T-helper 2 cell (primary cell): Measurements from ENCODE around the gene CR1L.
"Not testable (repeated sequence)": the region's sequence is repeated elsewhere in the genome, so short reads cannot be mapped to it uniquely, and the experiment has no call there.

Experiments used
- DNase-seq, 5 experiments: peaks; one replicate each; pipeline versions ENCODE4 v3.0.0 to v3.0.0-alpha.2; 2012 to 2022

The CR1L gene

DNA sequence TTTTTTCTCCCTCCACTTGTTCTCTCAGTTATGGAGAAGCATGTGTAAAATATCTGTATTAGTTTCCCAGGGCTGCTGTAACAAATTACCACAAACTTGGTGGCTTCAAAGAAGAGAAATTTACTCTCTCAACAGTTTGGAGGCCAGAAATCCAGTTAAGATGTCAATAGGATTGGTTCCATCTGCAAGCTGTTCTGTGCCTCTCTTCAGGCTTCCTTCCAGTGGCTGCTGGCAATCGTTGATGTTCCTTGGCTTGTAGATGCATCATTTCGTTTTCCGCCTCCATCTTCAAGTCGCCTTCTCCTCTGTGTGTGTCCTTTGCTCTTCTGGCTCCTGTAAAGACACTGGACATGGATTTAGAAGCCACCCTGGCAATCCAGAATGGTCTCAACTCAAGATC, 45.6 kb downstream of the CR1L start:
- DNase-seq: not testable (repeated sequence)

DNA sequence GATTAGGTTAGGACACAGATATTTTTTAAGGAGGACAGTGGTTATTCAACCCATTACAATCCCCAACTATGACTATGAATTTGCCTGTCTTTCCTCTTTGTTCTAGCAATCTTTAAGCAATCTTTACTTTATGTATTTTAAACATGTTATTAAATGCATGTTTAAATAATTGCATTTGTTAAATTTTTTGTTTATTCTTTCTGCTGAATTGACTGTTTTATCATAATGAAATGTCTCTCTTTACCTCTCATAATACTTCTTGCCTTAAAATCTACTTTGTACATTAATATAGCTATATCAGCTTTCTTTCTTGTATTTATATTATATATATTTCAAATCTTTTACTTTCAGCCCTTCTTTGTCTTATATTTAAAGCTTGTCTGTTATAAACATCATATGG, 46.1 kb downstream of the CR1L start:
- no peak for DNase-seq

DNA sequence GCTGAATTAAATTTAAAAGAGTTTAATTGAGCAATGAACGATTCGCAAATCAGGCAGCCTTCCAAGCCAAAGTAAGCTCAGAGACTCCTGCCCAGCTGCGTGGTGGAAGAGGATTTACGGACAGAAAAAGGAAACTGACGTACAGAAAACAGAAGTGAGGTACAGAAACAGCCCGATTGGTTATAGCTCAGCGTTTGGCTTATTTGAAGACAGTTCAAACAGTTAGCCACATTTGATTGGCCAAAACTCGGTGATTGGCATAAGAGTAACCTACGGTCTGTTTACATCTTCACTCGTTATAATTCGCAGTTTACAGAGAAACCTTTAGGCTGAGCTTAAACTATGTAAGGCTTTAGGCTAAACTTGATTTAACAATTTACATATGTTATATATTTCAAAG, 46.9 kb downstream of the CR1L start:
- no peak for DNase-seq

DNA sequence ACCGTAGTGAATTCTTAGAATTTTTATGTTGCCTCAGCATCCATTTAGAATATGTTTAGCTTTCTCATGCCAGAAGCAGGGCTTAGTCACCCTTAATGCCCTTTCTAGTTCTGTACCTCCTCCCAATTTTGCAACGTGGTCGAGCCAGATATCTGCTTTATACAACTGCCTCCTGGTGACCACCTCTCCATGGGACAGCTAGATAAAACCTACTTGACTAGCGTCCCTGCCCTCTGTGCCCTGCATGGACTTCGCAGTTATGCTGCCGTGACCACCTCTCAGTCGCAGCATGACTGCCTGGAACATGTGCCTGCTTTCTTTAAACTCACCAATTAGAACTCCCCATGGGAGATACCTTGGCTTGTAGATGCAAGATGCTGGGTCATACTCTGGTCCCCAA, 47.4 kb downstream of the CR1L start:
- DNase-seq: not testable (repeated sequence)

DNA sequence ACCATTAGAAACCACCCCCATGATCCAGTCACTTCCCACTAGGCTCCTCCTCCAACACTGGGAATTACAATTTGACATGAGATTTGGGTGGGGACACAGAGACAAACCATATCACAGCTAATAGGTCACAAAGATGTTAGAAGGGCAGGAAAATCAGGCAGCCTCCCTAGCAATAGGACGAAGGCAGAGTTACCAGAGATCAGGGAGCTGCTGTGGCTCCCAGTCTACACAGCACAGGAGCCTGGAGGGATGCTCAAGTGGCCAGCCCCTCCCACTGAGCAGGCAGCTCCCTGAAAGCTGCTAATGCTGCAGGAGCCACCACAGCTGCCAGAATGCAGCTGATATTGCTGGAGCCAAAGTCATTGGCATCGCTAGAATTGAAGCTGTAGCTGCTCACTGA, 51.0 kb downstream of the CR1L start:
- no peak for DNase-seq

DNA sequence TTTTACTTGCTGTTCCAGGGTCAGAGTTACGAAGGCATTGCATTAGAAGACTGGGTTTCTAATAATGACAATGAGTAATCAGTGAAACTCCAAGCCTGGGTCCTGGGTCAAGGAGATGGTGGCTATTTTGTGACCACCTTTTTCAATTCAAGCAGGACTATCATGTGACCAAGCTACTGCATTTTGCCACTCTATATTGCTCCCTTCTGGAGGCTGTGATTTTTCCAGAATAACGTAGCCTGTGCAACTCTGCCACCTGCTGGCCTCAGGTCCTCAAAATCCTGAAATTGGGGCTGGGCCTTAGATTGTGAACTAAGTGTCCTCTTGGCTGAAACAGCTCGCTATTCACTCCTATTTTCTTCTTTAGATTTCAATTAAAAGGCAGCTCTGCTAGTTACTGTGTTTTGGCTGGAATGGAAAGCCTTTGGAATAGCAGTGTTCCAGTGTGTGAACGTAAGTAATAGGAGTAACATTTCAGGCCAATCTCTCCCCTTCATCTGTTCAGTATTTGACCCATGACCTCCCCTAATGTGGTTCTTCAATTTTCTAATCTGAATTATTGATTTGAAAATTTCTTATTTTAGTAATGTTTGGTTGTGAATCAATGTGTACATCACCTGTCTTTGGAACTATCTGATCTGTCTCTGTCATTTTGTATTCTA, 54.0 kb downstream of the CR1L start:
- DNase-seq: peak in 1 of 5 experiments; percentile 25

DNA sequence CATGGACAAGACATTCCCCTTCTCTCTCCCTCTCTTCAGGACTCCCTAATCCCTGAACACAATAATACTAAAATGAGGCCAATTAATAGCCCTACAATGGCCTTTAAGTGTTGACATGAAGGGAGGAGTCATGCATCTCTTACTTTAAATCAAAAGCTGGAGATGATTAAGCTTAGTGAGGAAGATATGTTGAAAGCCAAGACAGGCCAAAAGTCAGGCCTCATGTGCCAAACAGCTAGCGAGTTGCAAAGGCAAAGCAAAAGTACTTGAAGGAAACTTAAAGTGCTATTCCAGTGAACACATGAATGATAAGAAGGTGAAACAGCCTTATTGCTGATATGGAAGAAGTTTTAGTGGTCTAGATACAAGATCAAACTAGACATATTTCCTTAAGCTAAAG, 57.4 kb downstream of the CR1L start:
- no peak for DNase-seq

DNA sequence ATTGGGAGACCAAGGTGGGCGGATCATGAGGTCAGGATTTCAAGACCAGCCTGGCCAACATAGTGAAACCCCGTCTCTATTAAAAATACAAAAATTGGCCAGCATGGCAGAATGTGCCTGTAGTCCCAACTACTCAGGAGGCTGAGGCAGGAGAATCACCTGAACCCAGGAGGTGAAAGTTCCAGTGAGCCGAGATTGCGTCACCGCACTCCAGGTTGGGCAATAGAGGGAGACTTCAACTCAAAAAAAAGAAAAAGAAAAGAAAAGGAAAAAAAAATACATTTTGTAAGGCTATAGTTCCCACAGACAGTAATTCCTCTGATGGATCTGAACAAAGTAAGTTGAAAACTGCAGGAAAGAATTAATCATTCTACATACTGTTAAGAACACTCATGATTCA, 58.8 kb downstream of the CR1L start:
- no peak for DNase-seq

DNA sequence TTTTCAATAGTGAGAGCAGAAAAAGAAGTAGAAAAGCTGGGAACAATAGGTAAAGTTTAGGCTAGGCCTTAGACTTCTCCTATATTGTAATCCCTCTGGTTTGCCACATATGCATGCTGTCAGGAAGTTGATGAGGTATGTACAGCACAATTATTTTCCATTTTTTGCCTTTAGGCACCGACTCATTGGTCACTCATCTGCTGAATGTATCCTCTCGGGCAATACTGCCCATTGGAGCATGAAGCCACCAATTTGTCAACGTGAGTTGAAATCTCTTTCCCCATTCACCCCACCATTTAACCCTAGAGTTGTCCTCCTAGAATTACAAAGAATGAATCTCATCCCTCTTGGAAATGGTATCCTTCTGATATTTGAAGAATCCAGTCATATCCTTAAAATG, 63.1 kb downstream of the CR1L start:
- not testable (repeated sequence) for DNase-seq

DNA sequence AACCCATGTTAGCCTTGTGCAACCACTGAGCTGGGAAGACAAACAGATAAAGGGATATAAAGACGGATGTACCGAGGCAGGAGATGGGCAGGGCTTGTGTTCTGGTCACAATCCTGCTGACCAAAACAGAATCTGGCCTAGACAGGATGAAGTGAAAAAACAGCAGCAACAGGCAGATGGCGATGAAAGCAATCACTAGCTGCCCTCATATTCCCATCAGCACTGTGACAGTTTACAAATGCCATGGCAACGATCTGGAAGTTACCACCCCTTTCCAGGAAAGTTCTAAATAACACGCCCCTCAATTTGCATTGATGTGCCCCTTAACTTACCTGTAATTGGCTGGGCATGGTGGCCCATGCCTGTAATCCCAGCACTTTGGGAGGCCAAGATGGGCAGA, 66.4 kb downstream of the CR1L start:
- no peak for DNase-seq

DNA sequence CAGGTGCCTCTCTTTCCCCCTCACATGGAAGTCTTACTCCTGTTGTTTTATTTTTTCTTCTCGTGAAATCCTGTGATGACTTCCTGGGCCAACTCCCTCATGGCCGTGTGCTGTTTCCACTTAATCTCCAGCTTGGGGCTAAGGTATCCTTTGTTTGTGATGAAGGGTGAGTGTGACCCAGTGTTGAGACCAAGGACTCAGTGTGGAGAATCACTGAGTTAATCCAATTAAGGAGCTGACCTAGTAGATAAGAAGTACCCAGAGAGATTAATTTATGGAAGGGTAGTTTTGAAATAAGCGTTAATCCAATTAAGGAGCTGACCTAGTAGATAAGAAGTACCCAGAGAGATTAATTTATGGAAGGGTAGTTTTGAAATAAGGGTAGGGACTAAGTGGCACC, 67.8 kb downstream of the CR1L start:
- not testable (repeated sequence) for DNase-seq

DNA sequence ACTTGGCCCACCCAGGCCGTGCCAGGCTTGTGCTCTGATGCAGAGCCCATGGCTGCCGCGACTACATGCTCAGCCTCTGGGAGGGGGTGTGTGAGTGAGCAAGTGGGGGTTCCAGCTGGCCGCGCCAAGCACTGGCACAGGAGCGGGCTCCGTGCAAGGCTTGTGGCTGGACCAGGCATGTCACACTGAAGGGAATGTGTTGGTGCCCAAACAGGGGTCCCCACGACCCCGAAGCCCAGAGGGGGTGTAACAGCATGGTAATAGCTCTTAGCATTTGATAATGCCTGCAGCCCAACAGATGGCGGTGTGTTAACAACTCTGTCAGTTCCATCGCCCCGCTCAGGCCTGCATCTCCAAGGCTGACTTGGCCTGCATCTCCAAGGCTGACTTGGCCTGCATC, 68.6 kb downstream of the CR1L start:
- DNase-seq: peak in 1 of 5 experiments; percentile 23

DNA sequence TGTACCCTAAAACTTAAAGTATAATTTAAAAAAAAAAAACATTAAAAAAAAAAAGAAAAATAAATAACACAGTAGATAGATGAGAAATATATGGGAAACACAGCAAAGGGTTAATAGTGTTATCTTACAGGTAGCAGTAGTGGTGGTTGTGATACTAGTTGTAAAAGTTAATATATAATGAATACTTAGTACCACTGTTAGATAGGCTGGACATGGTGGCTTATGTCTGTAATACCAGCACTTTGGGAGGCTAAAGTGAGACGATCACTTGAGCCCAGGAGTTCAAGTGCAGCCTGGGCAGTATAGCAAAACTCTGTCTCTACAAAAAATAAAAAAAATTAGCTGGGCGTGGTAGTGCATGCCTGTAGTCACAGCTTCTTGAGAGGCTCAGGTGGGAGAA, 74.3 kb downstream of the CR1L start:
- DNase-seq: no peak

DNA sequence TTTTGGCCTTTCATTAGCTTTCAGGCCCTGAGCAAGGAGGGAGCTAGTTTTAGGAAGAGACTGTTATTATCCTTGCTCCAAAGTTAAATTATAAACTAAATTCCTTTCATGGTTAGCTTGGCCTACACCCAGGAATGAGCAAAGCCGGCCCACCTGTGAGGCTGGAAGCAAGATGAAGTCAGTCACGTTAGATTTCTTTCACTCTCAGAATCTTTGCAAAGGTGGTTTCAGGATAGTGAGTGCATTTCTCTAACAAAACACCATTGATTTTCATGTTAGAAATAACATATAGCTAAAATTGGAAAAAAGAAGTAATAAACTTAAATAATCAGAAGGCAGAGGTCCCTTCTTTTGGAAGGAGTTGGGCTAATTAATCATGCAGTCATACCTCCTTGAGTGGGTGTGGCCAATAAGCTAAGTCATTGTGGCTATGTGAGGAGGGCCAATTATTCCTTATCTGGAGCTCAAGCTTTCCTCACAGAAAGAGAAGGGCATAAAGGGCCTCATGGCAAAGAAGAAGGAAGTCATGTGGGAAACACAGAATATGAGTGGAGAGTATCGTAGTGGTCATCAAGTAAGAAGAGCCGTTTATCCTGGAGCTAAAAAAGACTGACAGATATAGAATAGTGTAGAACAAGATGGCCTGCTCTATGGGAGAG, 83.4 kb downstream of the CR1L start:
- not testable (repeated sequence) for DNase-seq

DNA sequence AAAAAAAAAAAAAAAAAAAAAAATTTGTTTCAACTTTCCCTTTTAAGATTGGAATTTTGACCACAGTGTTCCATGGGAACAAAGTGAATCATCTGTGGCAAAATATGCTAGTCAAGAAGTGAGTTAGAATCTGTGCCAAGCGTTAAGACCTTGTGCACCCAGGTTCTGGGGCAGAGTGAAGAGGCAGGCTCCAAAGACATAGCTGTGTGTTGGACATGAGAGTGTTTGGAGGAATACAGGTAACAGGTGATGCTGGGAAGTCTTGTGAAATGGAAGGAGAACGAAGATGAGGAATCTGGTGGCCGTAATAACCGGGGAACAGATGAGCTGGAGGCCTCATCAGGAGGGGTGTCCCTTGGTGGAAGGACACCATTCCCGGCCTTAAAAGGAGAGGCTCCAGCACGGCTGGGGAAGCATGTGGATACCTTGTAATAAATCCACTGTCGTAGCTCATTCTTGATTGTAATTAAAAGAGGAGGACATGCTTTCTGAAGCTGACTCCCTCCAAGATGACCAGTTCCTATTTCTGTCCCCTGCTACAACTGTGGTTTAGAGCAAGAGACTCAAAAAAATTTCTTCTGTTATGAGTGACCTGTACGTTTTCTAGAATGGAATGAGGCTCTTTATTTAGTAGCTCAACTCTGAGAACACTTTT, 92.7 kb downstream of the CR1L start:
- DNase-seq: not testable (repeated sequence)

DNA sequence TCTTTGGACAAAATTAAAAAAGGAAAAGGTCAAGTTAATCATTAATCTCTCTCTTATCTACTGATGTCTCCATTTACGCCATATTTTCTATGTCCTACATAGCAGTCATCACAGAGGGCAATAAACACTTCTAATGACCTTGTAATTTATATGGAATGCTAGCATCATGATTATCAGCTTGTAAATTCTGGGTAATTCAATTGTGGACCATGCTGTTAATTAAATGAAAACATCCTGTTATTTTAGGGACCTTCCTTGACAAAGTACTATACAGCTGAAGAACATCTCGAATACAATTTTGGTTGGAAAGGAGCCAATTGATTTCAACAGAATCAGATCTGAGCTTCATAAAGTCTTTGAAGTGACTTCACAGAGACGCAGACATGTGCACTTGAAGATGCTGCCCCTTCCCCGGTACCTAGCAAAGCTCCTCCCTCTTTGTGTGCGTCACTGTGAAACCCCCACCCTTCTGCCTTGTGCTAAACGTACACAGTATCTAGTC, 93.3 kb downstream of the CR1L start:
- DNase-seq: not testable (repeated sequence)

DNA sequence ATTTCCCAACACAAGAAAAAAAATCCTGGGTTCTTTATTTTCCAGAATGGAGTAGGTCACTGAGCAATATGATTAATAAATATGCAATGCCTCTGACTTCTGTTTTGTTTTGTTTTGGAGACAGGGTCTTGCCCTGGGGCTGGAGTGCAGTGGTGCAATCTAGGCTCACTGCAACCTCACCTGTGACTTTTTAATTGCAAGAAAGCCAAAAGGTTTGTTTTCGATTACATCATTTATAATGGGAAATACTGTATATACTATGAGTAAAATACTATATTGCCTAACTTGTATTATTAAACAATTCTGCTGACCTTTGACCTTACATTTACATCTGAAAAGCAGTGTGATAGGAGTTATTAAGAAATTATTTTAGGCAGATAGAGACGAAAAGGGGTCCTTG, 95.3 kb downstream of the CR1L start:
- DNase-seq: no peak

DNA sequence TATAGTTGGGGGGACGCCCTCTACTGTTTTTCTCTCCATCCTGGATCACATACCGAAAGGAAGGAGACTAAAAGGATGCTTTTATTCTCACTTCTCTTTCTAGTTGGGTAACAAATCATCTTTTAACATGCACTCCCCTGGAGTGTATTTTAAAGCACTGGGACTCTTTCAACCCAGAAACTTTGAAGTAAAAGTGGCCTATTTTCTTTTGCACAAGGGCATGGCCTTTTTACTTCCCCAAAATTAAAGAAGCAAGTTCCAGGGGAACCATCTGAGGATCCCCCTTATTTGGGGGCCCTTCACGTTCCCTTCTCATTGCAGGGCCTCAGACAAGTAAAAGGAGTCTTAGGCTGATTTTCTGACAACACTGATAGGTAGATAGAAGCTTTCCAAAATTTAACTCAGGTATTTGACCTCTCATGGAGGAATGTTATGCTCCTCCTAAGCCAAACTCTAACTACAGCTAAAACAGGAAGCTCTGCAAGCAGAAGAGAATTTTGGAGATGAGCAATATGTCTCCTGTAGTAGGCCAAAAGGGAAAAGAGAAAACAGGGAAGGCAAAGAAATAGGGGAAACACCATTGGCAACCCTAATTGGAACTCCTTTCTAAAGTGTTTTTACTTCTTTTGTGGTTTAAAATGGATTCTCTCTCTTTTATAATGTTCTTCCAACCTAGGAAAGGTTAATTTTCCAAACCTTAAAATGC, 98.1 kb downstream of the CR1L start:
- DNase-seq: no peak

DNA sequence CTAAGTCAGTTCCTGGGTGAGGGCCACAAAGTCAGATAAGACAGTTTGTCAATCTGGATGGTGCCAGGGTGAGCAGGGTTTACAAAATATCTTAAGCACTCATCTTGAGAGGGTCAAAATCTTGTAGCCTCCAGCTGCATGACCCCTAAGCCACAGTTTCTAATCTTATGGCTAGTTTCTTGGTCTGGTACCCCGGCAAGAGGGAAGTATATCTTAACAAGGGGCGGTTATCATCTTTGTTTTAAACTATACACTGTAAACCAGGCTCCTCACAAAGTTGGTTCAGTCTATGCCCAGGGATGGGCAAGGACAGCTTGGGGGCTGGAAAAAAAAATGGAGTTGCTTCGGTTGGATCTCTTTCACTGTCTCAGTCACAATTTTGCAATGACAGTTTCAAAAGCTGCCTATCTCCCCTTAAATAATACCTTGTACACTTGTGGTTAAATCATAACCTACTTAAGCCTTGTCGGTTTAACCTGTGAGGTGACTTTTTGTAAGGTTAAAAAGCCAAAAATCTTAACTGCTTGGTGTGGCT, 99.1 kb downstream of the CR1L start:
- no peak for DNase-seq

DNA sequence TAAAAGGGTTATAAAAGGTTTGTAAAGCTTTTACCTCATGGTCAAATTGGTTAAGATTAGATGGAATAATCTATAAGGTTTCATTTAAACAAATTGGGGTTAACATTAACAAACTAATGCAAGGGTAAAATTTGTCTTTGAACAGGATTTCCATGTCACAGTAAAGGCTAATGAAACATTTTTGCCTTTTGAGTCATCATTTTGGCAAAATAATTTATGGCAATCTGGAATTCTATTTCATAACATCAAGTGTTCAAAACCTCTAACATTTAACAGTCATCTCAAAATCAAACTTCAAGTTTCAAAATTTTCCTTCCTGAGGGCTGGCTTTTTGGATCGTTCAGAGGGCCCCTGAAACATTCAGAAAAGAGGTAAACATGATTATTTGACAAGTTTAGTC, 100.4 kb downstream of the CR1L start:
- DNase-seq: no peak

DNA sequence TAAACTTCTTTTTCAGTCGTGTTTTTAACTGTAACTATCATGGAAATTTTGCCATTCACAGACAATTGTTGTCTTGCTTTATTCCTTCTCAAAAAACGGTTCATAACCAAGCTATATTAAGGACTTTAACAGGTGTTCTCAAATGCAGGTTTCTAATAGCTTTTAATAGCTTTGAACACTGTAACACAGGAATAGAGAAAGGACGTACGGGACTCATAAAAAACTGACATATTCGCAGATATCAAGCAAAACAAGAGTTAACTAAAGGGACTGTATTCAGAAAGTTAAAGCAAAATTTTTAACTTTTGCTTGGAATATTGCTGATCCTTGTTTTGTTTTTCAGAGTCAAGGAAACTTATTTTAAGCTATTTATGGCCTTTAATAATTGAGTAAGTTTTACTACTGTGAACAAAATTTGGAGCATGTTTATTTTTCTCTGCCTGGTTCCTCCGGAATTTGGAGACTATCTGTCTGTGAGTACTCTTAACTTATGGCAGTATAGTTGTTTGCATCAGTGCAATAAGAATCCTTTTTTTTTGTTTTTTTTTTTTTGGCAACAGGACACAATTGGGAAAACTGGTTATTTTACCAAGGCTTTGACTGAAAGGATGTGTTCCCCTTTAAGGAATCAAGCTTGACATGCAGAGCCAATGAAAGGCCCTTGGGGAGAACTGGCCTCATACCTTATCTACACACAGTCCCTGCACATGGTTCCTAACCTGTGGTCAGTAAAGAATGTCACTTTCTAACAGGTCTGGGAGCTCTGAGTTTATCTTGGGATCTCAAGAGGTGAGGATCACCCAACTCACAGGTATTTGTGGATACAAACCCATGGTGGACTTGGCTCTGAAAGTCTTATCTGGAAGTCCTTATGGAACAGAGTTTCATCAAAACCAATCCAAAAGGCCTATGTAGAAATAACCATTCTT, 101.2 kb downstream of the CR1L start:
- no peak for DNase-seq
